H1 (cell line): ENCODE results near the gene MVD.

Source experiments
- GABPA ChIP-seq: IDR thresholded peaks from 2 replicates; pipeline ENCODE4 v1.6.1; 2011; ENCODE audit warnings: mild to moderate bottlenecking, low read length, moderate library complexity, borderline replicate concordance; ENCODE audit not compliant: insufficient read depth
- POLR2AphosphoS5 ChIP-seq: IDR thresholded peaks from 2 replicates; pipeline ENCODE4 v1.6.1; 2011; ENCODE audit warnings: low read depth, low read length
- ZNF274 ChIP-seq: IDR thresholded peaks from 2 replicates; pipeline ENCODE4 v1.7.0; 2012; ENCODE audit warnings: low read length, borderline replicate concordance; ENCODE audit errors: extremely low read depth

GRCh38 chr16:88656291-88656980 is 6.5 kb downstream of the MVD start:
- TF ChIP-seq GABPA = no peak
- TF ChIP-seq ZNF274 = no peak
- TF ChIP-seq POLR2AphosphoS5 = no peak
